Activated CD8-positive, alpha-beta memory T cell treated with anti-CD3 and anti-CD28 coated beads, Interleukin-2, amount 10 ng/mL, durations not matched to agents 7 days and 5 days (primary cell): ENCODE measurements around the gene PTPN3. TPM values are rescaled to one million over a fixed set of nuclear protein-coding genes. Genes with fewer than 3 reads are reported as not detected.

ENCODE experiments used
- ATAC-seq: fragments of 150-1000 bp; cut with Tn5 transposase; one replicate; pipeline ENCODE4 v1.10.0; 2021; ENCODE audit warnings: moderate library complexity
- CTCF ChIA-PET: fragments of 350-600 bp; sonication (Branson Sonifier 250); formaldehyde crosslinking; loops from one replicate; lab custom pipeline; 2021; ENCODE audit warnings: antibody characterized with exemption; lab: Charles Lee
- DNase-seq: peaks from one replicate; pipeline ENCODE4 v3.0.0-alpha.2; 2020
- H3K27ac Mint-ChIP-seq: one replicate; pipeline ENCODE4 v1.8.0; 2021; ENCODE audit warnings: mild to moderate bottlenecking, mixed read lengths
- H3K27me3 Mint-ChIP-seq: one replicate; pipeline ENCODE4 v1.8.0; 2021; ENCODE audit warnings: mixed read lengths
- H3K36me3 Mint-ChIP-seq: one replicate; pipeline ENCODE4 v1.8.0; 2021; ENCODE audit warnings: mild to moderate bottlenecking, mixed read lengths
- H3K4me1 Mint-ChIP-seq: one replicate; pipeline ENCODE4 v1.8.0; 2021; ENCODE audit warnings: mixed read lengths
- H3K4me3 Mint-ChIP-seq: one replicate; pipeline ENCODE4 v1.8.0; 2021; ENCODE audit warnings: mild to moderate bottlenecking, moderate library complexity, mixed read lengths
- H3K9me3 Mint-ChIP-seq: one replicate; pipeline ENCODE4 v1.8.0; 2022; ENCODE audit warnings: low read depth, mixed read lengths
- total RNA-seq, 2 experiments: library from RNA; stranded (reverse); gene quantifications; one replicate each; pipeline ENCODE4 v1.2.3, GENCODE V29; 2021

The PTPN3 gene
- total RNA-seq, 2 experiments from 2014 or later = 0.50 to 4.1 TPM

DNA sequence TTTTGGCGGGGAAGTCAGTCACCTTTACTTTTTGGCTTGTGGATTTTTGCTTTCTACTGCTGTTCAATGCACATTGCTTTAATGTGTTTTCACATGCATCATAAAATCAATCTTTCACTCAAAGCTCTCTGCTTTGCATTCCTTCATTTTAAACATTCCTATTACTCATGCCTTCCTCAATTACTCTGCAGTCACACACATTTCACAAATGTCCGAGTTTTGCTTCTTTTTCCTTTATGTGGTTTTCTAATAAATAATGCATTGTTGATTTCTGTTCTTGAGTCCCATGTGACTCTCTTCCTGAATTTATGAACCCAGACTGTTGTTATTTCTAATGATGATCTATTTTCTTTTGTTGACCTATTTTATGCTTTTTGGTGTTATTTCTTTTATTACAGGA is 95.0 kb downstream of the PTPN3 start:
- CTCF ChIA-PET = interaction anchor here (1.2 to 4.4 kb wide), 2 partner anchors 8 to 66 kb away, joined by 4 to 31 read pairs; no protein-coding TSS in a partner anchor
- no peak overlapping the region for H3K27ac Mint-ChIP-seq
- peaks cover 15% of the 10 kb centered on the region for H3K4me1 Mint-ChIP-seq
- ATAC-seq (no peak), DNase-seq (no peak)
- no peaks in the 10 kb centered on the region for H3K36me3 Mint-ChIP-seq
- H3K9me3 Mint-ChIP-seq = no peaks in the 10 kb centered on the region
- peaks cover 10% of the 10 kb centered on the region for H3K27me3 Mint-ChIP-seq
- H3K4me3 Mint-ChIP-seq = no peak overlapping the region

DNA sequence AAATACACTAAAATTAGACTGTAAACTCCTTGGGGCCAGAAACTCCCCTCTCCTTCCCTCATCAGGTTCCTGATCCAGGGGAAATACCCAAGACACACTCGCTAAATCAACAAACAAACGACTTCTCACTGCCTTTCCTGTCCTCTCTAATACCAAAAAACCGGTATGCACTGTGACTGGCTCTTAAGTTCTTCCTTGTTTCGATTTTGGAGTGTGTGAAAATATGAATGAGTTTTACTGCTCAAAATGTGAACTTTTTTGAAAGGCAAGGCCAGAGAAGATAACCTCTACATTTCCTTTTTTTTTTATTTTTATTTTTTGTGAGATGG is 96.2 kb downstream of the PTPN3 start:
- Mint-ChIP-seq H3K36me3 (no peaks in the 10 kb centered on the region), H3K27ac (peak overlapping the region; percentile 41), H3K27me3 (peaks cover 12% of the 10 kb centered on the region), H3K4me3 (no peak overlapping the region), H3K4me1 (peaks cover 15% of the 10 kb centered on the region), H3K9me3 (no peaks in the 10 kb centered on the region)
- ATAC-seq (peak; percentile 27), DNase-seq (no peak)
- CTCF ChIA-PET = interaction anchor here (4.4 kb wide), 1 partner anchor 9 kb away, joined by 31 read pairs; no protein-coding TSS in a partner anchor

DNA sequence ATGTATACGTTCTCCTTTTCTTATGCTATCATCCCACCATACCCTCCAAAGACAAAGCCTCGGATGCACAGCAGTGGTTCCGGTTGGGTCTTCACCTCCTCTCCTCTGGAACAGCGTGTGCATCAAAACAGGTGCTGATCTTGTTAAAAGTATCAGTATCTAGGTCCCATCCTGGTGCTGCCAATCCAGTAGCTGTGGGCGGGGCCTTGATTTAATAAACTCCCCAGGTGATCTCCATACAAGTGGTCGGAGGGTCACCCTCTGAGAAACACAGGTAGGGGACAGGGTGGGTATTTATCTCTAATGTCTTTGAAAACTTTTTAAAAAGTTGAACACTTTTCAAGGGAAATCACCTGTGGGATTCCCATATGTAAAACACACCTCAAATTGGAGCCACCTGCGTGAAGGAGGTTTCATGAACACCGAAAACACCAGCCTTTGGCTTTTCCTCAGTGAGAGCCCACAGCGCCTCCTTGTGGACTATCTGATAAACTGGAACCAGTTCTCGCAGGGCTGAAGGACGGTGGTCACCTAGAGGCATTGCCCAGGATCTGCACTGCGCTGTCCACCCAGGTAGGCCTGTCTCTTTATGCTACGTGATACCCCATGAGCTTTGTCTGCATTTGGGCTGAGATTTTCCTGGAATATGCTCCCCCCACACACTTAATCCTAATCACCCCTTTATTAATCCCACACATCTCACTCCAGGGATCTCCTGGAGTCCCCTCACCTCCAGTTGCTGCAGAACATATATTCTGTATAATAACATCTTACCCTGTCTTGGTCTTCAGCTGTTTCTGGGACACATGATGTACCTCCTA is 96.7 kb downstream of the PTPN3 start:
- Mint-ChIP-seq H3K27me3 (peaks cover 12% of the 10 kb centered on the region), H3K36me3 (no peaks in the 10 kb centered on the region), H3K9me3 (no peaks in the 10 kb centered on the region), H3K27ac (peak overlapping the region; percentile 41), H3K4me1 (peaks cover 15% of the 10 kb centered on the region), H3K4me3 (no peak overlapping the region)
- CTCF ChIA-PET = interaction anchor here (1.2 to 4.4 kb wide), 2 partner anchors 9 to 39 kb away, joined by 4 to 31 read pairs; no protein-coding TSS in a partner anchor
- ATAC-seq = peak; percentile 67
- peak; percentile 54 for DNase-seq

DNA sequence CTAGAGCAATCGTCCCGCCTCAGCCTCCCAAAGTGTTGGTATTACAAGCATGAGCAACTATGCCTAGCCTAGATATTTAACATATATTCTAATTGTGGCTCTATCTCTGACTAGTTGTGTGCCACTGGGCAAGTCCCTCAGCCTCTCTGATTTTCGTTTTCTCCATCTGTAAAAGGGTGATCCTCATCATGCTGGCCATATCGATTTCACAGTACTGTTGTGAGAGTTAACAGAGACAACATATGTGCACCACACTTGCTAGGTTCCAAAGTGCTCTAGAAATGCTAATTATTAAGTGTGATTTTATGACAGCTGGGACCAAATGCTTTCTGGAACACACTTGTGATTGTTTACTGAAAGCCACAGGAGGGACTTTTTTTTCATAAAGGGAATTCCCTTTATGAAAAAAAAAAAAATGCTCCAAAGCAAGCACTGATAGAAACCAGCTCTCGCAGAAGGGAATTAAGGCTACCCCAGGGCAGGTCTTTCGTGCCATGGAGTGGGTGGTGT is 98.8 kb downstream of the PTPN3 start:
- Mint-ChIP-seq H3K4me1 (peaks cover 15% of the 10 kb centered on the region), H3K27ac (no peak overlapping the region), H3K36me3 (no peaks in the 10 kb centered on the region), H3K27me3 (peaks cover 16% of the 10 kb centered on the region), H3K9me3 (no peaks in the 10 kb centered on the region), H3K4me3 (no peak overlapping the region)
- no peak for DNase-seq
- CTCF ChIA-PET = interaction anchor here (1.0 to 4.4 kb wide), 3 partner anchors 11 to 1933 kb away, joined by 3 to 31 read pairs (median 3); no protein-coding TSS in a partner anchor
- ATAC-seq = no peak

DNA sequence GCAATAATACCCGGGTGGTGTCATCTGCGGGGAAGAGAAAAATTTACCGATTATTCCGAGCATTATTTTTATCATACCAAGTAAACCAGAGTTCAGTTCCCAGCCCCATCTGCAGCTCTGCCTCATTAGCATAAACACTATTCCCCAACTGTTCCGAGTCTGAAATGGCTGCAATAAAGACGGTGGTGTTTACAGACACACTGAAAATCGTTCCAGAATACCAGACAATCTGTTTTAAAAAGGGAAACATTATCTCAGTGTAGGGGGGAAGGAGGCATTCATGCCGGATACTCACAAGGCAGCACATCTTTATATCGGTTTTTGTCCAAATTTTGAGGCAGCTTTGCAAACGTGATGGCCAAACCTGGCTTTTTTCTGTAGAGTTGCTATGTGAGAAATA is 106.9 kb downstream of the PTPN3 start:
- Mint-ChIP-seq H3K27ac (no peak overlapping the region), H3K4me1 (no peaks in the 10 kb centered on the region), H3K9me3 (no peaks in the 10 kb centered on the region), H3K27me3 (peaks cover 15% of the 10 kb centered on the region), H3K4me3 (no peak overlapping the region), H3K36me3 (no peaks in the 10 kb centered on the region)
- DNase-seq = no peak
- CTCF ChIA-PET = no interaction called here
- no peak for ATAC-seq

DNA sequence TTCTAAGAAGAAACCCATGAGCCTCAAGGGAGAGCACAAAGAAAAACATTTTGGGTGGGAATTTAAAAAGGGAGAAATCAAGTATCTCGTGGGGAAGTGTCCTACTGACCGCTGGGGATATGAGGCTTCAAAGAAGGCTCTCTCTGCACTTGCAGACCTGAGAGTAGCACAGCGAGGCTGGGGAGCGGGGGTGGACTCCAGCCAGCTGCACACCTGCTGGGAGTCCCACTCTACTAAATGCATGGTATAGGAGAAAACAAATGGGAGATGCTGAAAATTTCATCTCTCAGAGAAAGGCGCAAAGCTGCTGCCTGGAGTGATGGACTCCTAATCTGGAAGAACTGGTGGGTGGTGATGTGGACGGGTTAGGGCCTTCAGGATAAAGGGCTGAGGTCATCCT is 110.3 kb downstream of the PTPN3 start:
- Mint-ChIP-seq H3K4me3 (no peak overlapping the region), H3K27me3 (peaks cover 10% of the 10 kb centered on the region), H3K27ac (no peak overlapping the region), H3K36me3 (no peaks in the 10 kb centered on the region), H3K9me3 (no peaks in the 10 kb centered on the region), H3K4me1 (peaks cover 2% of the 10 kb centered on the region)
- DNase-seq = no peak
- no peak for ATAC-seq
- CTCF ChIA-PET = no interaction called here

DNA sequence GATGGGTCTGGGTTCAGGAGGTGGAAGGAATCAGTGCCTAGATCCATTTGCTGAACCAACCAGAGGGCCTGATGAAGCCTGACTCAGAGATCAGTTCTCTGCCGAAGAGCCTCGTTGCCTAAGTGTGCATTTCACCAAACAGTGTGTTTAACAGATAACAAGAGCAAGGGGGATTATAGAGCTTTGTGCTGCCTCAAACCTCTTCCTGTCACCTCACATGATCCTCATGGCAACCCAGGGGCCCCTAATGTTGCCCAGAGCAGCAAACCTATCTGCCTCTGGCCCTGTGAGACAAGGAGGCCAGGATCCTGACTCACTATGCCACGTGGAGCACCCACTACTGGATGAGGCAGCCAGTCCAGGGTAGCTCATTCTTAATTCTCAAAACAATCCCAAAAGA is 110.9 kb downstream of the PTPN3 start:
- no peak overlapping the region for H3K27ac Mint-ChIP-seq
- no peak for ATAC-seq

DNA sequence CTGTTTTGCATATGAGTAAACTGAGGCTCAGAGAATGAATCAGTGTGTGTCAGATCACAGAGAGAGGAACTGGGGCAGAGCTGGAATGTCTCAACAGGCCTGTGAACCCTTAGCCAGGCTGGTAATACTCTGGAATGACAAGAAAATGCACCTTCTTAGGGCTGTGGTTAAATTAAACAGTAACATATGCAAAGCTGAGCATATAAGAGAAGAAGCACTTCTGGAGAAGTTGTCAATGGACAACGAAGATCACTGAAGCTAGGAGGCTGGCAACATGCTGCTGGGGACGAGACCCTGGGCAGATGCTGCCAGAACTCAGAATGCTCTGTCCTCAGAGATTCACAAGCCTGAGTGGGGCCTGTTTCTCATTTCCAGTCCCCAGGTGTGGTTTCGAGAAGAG is 112.6 kb downstream of the PTPN3 start:
- DNase-seq (no peak), ATAC-seq (no peak)
- no peaks in the 10 kb centered on the region for H3K9me3 Mint-ChIP-seq
- H3K27ac Mint-ChIP-seq = no peak overlapping the region
- no peaks in the 10 kb centered on the region for H3K36me3 Mint-ChIP-seq
- CTCF ChIA-PET = no interaction called here
- peaks cover 8% of the 10 kb centered on the region for H3K4me1 Mint-ChIP-seq
- H3K4me3 Mint-ChIP-seq = no peak overlapping the region
- H3K27me3 Mint-ChIP-seq = peaks cover 7% of the 10 kb centered on the region

More for the DNA sequence above, 110.9 kb downstream of the PTPN3 start:
- H3K9me3 Mint-ChIP-seq = no peaks in the 10 kb centered on the region
- H3K27me3 Mint-ChIP-seq = peaks cover 10% of the 10 kb centered on the region
- CTCF ChIA-PET = interaction anchor here (0.9 kb wide), 1 partner anchor 13 kb away, joined by 3 read pairs; no protein-coding TSS in a partner anchor
- H3K4me3 Mint-ChIP-seq = no peak overlapping the region
- peaks cover 3% of the 10 kb centered on the region for H3K4me1 Mint-ChIP-seq
- DNase-seq = no peak
- H3K36me3 Mint-ChIP-seq = no peaks in the 10 kb centered on the region

DNA sequence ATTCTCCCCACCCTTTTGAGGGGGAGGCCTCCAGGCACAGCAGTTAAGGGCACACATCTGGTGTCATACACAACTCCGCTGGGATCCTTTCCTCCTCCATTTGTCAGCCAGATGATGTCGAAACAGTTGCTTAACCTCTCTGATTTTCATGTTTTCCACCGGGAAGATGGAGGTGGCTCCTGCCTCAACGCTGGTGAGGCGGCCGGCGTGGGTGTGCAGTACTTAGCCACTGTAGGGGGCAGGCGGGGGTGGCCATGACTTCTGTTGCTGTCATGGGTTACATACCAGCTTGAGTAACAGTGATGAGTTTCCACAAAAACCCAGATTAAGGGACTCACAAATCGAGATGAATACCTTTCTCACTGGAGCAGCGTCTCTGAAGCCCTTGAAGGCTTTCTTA is 114.2 kb downstream of the PTPN3 start:
- Mint-ChIP-seq H3K36me3 (no peaks in the 10 kb centered on the region), H3K27ac (no peak overlapping the region), H3K27me3 (peaks cover 11% of the 10 kb centered on the region), H3K4me3 (no peak overlapping the region), H3K9me3 (no peaks in the 10 kb centered on the region), H3K4me1 (peaks cover 8% of the 10 kb centered on the region)
- DNase-seq (no peak), ATAC-seq (no peak)
- CTCF ChIA-PET = no interaction called here

DNA sequence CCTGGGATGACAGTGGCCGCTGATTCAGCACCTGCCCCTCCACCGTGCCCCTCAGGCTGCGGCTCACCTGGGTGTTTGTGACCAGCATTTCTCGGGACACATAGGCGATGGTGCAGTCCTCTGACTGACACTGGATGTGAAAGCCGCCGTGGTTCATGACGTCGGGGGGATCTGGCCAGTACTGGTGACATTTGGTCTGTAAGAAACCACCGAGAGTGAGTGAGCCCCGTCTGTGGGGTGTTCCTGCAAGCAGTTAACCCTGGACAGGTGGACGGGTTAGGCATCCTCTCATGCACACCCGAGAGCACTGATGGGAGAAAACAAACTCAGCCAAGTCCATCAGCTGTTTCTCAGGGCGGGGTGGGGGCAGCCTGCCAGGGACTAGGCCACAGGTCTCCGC is 114.8 kb downstream of the PTPN3 start:
- ATAC-seq = no peak
- CTCF ChIA-PET = no interaction called here
- Mint-ChIP-seq H3K9me3 (no peaks in the 10 kb centered on the region), H3K27ac (no peak overlapping the region), H3K27me3 (peaks cover 11% of the 10 kb centered on the region), H3K4me3 (no peak overlapping the region), H3K36me3 (no peaks in the 10 kb centered on the region), H3K4me1 (peaks cover 8% of the 10 kb centered on the region)
- no peak for DNase-seq

DNA sequence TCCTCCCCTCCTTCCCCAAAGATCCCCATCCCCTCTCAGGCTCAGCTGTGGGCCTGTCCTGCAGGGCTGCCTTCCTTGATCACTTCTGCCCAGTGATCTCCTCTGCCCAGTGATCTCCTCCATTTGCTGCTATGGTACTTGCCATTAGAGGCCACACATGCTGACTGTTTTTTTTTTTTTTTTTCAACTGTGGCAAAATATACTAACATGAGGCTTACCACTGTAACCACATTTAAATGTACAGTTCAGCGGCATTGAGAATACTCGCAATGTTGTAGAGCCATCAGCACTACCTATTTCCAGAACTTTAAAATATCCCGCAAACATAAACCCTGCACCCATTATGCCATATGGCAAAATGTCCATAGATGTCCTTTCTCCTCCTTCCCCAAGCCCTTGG is 115.5 kb downstream of the PTPN3 start:
- H3K36me3 Mint-ChIP-seq = no peaks in the 10 kb centered on the region
- CTCF ChIA-PET = no interaction called here
- no peak for DNase-seq

DNA sequence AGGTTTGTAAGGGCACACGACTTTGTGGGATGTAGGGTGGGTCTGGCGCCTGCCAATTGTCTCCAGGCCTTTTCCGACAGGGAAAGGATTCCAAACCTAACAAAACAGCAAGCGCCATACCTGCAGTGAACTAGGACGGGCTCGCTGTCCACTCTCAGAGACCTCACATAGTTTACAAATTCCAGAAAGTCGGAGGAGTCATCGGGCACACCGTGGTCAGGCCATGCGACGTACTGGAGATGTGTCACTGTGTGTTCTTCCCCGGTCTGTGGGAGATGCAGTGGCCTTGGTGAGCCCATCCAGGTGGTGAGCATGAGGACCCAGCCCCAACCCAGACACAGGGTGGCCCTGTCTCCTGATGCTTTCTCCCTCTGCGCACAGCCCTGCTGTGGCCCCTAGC is 115.9 kb downstream of the PTPN3 start:
- Mint-ChIP-seq H3K4me3 (no peak overlapping the region), H3K27ac (no peak overlapping the region), H3K36me3 (no peaks in the 10 kb centered on the region), H3K9me3 (no peaks in the 10 kb centered on the region), H3K4me1 (peaks cover 8% of the 10 kb centered on the region), H3K27me3 (peaks cover 11% of the 10 kb centered on the region)
- CTCF ChIA-PET = no interaction called here
- ATAC-seq (no peak), DNase-seq (no peak)

More for the DNA sequence above, 115.5 kb downstream of the PTPN3 start:
- H3K4me1 Mint-ChIP-seq = peaks cover 8% of the 10 kb centered on the region
- no peak overlapping the region for H3K27ac Mint-ChIP-seq
- peaks cover 11% of the 10 kb centered on the region for H3K27me3 Mint-ChIP-seq
- no peak for ATAC-seq
- no peak overlapping the region for H3K4me3 Mint-ChIP-seq
- no peaks in the 10 kb centered on the region for H3K9me3 Mint-ChIP-seq

DNA sequence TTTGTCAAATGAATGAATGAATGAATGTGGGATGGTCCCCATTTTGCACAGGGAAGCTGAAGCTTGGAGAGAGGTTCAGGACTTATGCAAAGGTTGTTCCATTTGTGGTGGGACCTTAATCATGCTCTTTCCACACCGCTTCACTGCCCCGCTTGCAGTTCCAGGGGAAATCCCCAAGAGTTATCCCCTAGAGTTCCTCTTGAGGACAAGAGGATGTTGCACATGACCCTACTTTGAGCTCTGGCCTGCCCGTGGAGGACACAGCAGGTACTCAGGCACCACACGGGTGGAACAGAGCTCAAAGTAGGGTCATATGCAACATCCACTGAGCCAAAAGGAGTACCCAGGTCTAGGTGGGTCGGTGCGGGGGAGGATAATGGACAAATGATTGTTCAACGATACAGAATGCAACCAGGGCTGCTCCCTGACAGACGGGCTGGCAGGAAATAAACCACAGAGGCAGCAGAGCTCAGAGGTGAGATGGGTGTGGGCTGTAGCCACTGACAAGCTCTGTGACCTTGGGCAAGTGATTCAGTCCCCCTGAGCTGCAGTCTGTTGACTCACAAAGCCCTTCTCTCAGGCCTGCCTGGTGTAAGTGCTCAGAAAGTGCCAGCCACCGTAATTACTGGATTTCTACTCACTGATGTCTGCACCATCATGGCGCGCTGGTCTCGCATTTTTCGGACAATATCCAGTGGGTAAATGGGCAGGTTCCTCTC is 116.9 kb downstream of the PTPN3 start:
- CTCF ChIA-PET = interaction anchor here (1.1 kb wide), 1 partner anchor 88 kb away, joined by 3 read pairs; no protein-coding TSS in a partner anchor
- Mint-ChIP-seq H3K4me3 (no peak overlapping the region), H3K27me3 (peaks cover 14% of the 10 kb centered on the region), H3K9me3 (no peaks in the 10 kb centered on the region), H3K27ac (no peak overlapping the region), H3K4me1 (peaks cover 8% of the 10 kb centered on the region), H3K36me3 (no peaks in the 10 kb centered on the region)
- ATAC-seq (peak; percentile 39), DNase-seq (no peak)
